ENCODE results near the gene PPIL6.

Gene PPIL6

GRCh38 chr6:109362102-109362884 lies 78.1 kb downstream of the PPIL6 start:
- Histone ChIP-seq H3K9ac (ENCODE audit: low read depth, low read length) (no peak overlapping the region), H3K4me1 (ENCODE audit: insufficient read depth, low read length) (no peaks in the 10 kb centered on the region), H3K9me3 (ENCODE audit: control insufficient read depth, insufficient read depth, low read length) (peaks cover 11% of the 10 kb centered on the region; the same call in 1 of the 2 replicates), H3K36me3 (ENCODE audit: insufficient read depth, low read length) (peaks cover 26% of the 10 kb centered on the region)

- Histone ChIP-seq H3K9me3 (ENCODE audit: control insufficient read depth, insufficient read depth, low read length) (peaks cover 23% of the 10 kb centered on the region), H3K36me3 (ENCODE audit: insufficient read depth, low read length) (peaks cover 22% of the 10 kb centered on the region), H3K4me1 (ENCODE audit: insufficient read depth, low read length) (no peaks in the 10 kb centered on the region), H3K9ac (ENCODE audit: low read depth, low read length) (no peak overlapping the region)
These were observed 79.6 kb downstream of the PPIL6 start for GRCh38 chr6:109360791-109361190.

GRCh38 chr6:109360281-109360680 lies 80.1 kb downstream of the PPIL6 start:
- H3K9ac ChIP-seq (ENCODE audit: low read depth, low read length) = no peak overlapping the region
- H3K4me1 ChIP-seq (ENCODE audit: insufficient read depth, low read length) = no peaks in the 10 kb centered on the region
- peaks cover 23% of the 10 kb centered on the region for H3K9me3 ChIP-seq (ENCODE audit: control insufficient read depth, insufficient read depth, low read length)
- peaks cover 22% of the 10 kb centered on the region for H3K36me3 ChIP-seq (ENCODE audit: insufficient read depth, low read length)

GRCh38 chr6:109359248-109359647 lies 81.2 kb downstream of the PPIL6 start:
- Histone ChIP-seq H3K36me3 (ENCODE audit: insufficient read depth, low read length) (peaks cover 22% of the 10 kb centered on the region), H3K9me3 (ENCODE audit: control insufficient read depth, insufficient read depth, low read length) (peaks cover 23% of the 10 kb centered on the region), H3K4me1 (ENCODE audit: insufficient read depth, low read length) (no peaks in the 10 kb centered on the region), H3K9ac (ENCODE audit: low read depth, low read length) (no peak overlapping the region)

GRCh38 chr6:109358204-109358603 lies 82.2 kb downstream of the PPIL6 start:
- Histone ChIP-seq H3K9me3 (ENCODE audit: control insufficient read depth, insufficient read depth, low read length) (peaks cover 19% of the 10 kb centered on the region), H3K9ac (ENCODE audit: low read depth, low read length) (no peak overlapping the region), H3K4me1 (ENCODE audit: insufficient read depth, low read length) (no peaks in the 10 kb centered on the region), H3K36me3 (ENCODE audit: insufficient read depth, low read length) (peaks cover 22% of the 10 kb centered on the region)

GRCh38 chr6:109356237-109356636 lies 84.2 kb downstream of the PPIL6 start:
- no peak overlapping the region for H3K9ac ChIP-seq (ENCODE audit: low read depth, low read length)
- no peaks in the 10 kb centered on the region for H3K4me1 ChIP-seq (ENCODE audit: insufficient read depth, low read length)
- peaks cover 16% of the 10 kb centered on the region for H3K9me3 ChIP-seq (ENCODE audit: control insufficient read depth, insufficient read depth, low read length)
- peaks cover 12% of the 10 kb centered on the region for H3K36me3 ChIP-seq (ENCODE audit: insufficient read depth, low read length)

- no peak overlapping the region for H3K9ac ChIP-seq (ENCODE audit: low read depth, low read length)
- no peaks in the 10 kb centered on the region for H3K4me1 ChIP-seq (ENCODE audit: insufficient read depth, low read length)
- H3K9me3 ChIP-seq (ENCODE audit: control insufficient read depth, insufficient read depth, low read length) = peaks cover 6% of the 10 kb centered on the region
- H3K36me3 ChIP-seq (ENCODE audit: insufficient read depth, low read length) = no peaks in the 10 kb centered on the region; the same call in 1 of the 2 replicates
These were observed 88.9 kb downstream of the PPIL6 start for GRCh38 chr6:109351231-109352130.

GRCh38 chr6:109349419-109349987 lies 90.9 kb downstream of the PPIL6 start:
- Histone ChIP-seq H3K4me1 (ENCODE audit: insufficient read depth, low read length) (no peaks in the 10 kb centered on the region), H3K9me3 (ENCODE audit: control insufficient read depth, insufficient read depth, low read length) (no peaks in the 10 kb centered on the region), H3K36me3 (ENCODE audit: insufficient read depth, low read length) (no peaks in the 10 kb centered on the region), H3K9ac (ENCODE audit: low read depth, low read length) (no peak overlapping the region)

- no peak overlapping the region for H3K9ac ChIP-seq (ENCODE audit: low read depth, low read length)
- no peaks in the 10 kb centered on the region for H3K4me1 ChIP-seq (ENCODE audit: insufficient read depth, low read length)
- no peaks in the 10 kb centered on the region for H3K9me3 ChIP-seq (ENCODE audit: control insufficient read depth, insufficient read depth, low read length)
- no peaks in the 10 kb centered on the region for H3K36me3 ChIP-seq (ENCODE audit: insufficient read depth, low read length)
These were observed 92.2 kb downstream of the PPIL6 start for GRCh38 chr6:109348226-109348625.

GRCh38 chr6:109347779-109348178 lies 92.6 kb downstream of the PPIL6 start:
- no peaks in the 10 kb centered on the region for H3K9me3 ChIP-seq (ENCODE audit: control insufficient read depth, insufficient read depth, low read length)
- no peak overlapping the region for H3K9ac ChIP-seq (ENCODE audit: low read depth, low read length)
- no peaks in the 10 kb centered on the region for H3K4me1 ChIP-seq (ENCODE audit: insufficient read depth, low read length)
- no peaks in the 10 kb centered on the region for H3K36me3 ChIP-seq (ENCODE audit: insufficient read depth, low read length)

GRCh38 chr6:109345986-109346385 lies 94.4 kb downstream of the PPIL6 start:
- H3K9ac ChIP-seq (ENCODE audit: low read depth, low read length) = no peak overlapping the region
- H3K4me1 ChIP-seq (ENCODE audit: insufficient read depth, low read length) = no peaks in the 10 kb centered on the region
- no peaks in the 10 kb centered on the region for H3K36me3 ChIP-seq (ENCODE audit: insufficient read depth, low read length)
- H3K9me3 ChIP-seq (ENCODE audit: control insufficient read depth, insufficient read depth, low read length) = no peaks in the 10 kb centered on the region

- H3K9me3 ChIP-seq (ENCODE audit: control insufficient read depth, insufficient read depth, low read length) = no peaks in the 10 kb centered on the region
- no peaks in the 10 kb centered on the region for H3K36me3 ChIP-seq (ENCODE audit: insufficient read depth, low read length)
- no peak overlapping the region for H3K9ac ChIP-seq (ENCODE audit: low read depth, low read length)
- no peaks in the 10 kb centered on the region for H3K4me1 ChIP-seq (ENCODE audit: insufficient read depth, low read length)
These were observed 96.2 kb downstream of the PPIL6 start for GRCh38 chr6:109344226-109344625.

- Histone ChIP-seq H3K9me3 (ENCODE audit: control insufficient read depth, insufficient read depth, low read length) (no peaks in the 10 kb centered on the region), H3K4me1 (ENCODE audit: insufficient read depth, low read length) (no peaks in the 10 kb centered on the region), H3K9ac (ENCODE audit: low read depth, low read length) (no peak overlapping the region), H3K36me3 (ENCODE audit: insufficient read depth, low read length) (no peaks in the 10 kb centered on the region)
These were observed 96.9 kb downstream of the PPIL6 start for GRCh38 chr6:109343518-109343917.

- H3K36me3 ChIP-seq (ENCODE audit: insufficient read depth, low read length) = no peaks in the 10 kb centered on the region
- no peaks in the 10 kb centered on the region for H3K4me1 ChIP-seq (ENCODE audit: insufficient read depth, low read length)
- no peak overlapping the region for H3K9ac ChIP-seq (ENCODE audit: low read depth, low read length)
- no peaks in the 10 kb centered on the region for H3K9me3 ChIP-seq (ENCODE audit: control insufficient read depth, insufficient read depth, low read length)
These were observed 97.5 kb downstream of the PPIL6 start for GRCh38 chr6:109342911-109343310.

Measured in ES-I3 (cell line).